ENCODE measurements around the gene AKR7A2.

AKR7A2 gene

DNA sequence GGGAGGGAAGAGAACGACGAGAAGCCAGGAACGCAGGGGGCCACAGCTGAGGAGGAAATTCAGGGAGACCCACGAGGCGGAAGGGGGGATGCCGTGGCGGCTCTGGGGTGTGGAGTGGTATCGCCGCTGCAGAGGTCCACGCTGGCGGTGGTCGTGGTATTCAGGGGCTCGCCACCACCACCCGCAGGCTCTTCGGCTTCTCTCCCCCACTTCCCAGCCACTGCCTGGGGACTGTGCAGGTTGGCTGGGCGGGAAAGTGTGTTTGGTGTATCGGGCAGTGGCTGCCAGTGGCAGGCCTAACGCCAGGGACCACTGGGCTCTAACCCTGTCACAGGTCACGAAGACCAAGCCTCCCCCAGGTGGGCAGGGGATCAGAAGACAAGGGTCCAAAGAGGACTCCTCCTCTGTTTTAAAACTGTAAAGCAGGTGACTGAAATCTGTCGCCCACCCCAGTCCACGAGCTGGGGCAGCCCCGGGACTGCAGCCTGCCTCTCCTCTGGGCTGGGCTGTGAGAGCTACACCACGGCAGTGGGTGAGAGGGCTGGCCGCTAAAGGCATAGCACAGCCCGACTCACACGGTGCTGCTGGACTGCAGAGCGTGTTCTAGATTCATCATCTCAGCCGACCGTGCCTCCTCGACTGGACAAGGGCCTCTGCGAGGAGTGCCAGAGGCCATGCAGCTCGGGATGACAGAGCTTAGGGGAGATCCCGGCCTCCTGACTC lies 31.1 kb upstream of the AKR7A2 start:
- DNase-seq: no peak

DNA sequence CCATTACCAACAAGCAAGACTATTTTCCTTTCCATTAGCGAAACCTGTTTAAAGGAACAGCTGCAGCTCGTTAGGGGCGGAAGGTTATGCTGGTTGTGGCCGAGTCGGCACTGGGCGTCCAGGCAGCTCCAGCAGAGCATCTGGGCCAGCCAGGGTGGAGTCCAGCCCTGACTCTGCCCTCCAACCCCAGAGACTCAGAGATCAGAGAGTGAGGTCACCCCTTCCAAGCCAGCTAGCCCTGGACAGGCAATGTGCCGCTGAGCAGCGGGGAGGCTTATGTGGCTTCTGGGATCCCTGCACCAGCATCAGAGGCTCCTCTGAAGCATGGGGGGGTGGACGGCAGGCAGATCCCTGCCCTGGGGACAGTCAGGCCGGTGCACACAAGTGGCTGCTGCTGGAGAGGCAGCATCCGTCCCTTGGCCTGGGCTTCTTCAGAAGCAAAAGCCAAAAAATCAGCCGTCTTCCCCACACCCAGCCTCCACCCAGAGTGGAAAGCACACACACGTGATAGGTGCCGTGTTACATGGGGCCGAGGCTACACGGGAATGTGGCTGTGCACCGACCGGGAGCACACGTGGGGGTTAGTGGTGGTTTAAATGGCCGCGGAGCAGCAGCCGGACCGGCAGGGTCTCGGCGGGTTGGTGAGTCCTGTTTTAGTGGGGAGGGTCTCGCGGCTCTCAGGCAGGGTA lies 30.3 kb upstream of the AKR7A2 start:
- DNase-seq: no peak

DNA sequence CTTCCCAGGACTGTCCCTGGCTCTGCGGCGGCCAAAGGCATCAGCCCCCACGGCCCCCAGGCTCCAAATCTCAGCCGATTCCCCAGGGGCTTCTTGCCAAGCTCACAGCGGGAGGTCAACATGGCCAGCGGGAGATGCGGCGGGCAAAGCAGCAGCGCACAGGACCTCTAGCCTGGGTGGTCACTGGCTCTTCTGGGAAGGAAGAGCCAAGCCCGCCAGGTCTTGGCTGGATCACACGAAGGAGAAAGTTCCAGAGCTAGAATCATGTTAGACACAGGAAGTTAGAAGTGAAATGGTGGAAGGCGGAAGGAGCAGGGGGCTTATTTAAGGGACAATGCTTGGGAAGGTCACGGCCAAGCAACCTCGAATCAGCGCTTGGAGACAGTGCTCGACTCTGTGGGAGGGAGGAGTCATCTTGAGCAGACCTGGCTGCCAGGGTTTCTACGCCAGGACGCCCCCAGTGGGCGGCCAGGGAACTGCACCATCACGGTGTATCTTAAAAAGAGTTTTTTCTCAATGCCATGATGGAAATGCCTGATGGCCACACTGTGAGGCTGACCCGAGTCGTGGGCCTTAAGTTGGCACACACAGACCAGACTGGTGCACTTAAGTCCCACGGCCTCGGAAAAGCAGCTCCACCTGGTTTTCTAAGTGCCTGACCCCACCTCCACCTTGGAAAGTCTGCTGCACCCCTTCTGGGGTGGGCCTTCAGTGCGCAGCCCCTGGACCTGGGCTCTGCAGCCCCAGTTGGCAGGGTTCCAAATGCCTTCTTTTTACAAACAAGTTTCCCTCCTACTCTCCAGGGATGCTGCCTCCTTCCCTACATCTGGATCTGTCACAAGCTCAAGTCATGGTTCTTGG lies 29.5 kb upstream of the AKR7A2 start:
- DNase-seq: peak; percentile 88

DNA sequence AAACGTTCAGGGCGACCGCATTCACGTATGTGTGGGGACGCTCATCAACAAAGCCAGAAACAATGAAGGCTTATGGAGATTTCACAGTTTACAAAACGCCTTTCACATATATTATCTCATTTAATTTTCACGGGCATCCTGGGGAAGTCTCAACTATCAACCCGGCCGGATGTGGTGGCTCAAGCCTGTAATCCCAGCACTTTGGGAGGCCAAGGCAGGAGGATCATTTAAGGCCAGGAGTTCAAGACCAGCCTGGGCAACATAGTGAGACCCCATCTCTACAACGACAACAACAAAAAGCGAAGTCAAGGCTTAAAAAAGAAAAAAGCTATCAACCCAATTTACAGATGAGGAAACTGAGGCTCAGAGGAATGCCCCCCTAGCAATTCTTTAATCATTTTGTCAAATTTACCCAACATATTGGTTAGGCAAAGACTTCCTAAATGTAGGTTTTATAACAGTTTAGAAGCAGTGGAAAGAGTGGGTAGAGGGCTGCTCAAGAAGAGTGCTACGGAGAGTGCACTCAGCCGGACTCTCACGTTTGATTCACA lies 28.5 kb upstream of the AKR7A2 start:
- no peak for DNase-seq

DNA sequence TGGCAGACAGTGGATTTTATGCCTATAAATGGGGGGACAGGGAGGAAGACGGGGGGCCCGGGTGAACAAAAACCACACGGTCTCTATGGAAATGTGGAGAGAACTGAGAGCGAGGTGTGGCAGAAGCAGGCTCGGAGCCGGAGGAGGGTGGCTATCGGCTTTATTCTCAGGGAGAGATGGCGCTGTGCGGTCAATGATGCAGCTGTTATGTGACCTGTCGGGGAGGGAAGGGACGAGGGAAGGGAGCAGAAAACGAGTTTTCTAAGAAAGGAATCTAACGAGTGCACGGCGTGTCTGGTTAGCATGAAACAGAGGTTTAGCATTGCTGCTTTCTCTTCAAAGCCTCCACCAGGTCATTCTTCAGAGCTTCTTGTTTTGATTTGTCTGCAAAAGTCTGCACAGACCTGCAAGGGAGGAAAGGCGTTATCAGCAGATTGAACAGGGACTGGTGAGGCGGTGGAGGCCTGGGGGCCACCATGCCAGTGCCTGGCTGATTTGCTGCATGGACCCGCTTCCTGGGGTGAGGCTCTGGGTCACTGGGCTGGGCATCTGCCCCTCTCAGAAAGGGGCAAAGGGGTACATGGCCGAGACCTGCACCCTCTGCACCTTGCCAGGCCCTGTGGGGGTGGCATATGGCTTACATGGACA lies 27.4 kb upstream of the AKR7A2 start:
- DNase-seq: peak; percentile 60

DNA sequence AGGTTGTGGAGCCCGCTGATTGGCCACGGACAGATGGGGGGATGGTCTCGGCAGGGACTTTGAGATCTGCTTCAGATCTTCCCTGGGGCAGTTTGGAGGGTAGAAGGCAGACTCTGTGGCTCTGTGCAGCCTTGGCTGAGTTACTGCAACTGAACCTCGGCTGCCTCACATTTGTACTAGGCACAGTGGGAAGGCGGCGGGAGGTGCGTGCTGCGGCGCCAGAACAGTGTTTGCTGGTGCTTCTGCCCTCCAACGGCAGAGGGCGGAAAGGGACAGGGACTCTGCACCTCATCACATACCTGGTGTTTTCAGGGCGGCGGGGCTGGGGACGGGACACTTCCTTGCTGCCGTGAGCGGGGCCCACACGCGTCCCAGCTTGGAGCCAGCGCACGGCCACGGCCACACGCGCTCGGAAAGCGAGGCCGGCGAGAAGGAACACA lies 26.4 kb upstream of the AKR7A2 start:
- DNase-seq: peak; percentile 68

DNA sequence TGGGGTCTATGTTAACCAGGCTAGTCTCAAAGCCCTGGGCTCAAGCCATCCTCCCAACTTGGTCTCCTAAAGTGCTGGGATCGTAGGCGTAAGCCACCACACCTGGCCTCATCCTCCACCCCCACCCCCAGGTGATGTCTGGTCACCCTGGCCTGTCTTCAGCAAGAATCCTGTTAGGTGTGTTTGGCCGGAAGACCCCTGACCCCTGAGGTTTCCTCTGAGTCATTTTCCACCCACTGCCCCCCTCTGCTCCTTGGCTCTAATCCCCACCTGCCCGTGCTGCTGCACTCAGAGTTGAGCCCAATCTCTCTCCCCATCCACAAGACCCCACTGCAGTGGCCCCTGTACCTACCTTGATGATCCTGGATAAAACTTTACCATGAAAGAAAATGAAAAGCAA lies 25.3 kb upstream of the AKR7A2 start:
- DNase-seq: no peak

DNA sequence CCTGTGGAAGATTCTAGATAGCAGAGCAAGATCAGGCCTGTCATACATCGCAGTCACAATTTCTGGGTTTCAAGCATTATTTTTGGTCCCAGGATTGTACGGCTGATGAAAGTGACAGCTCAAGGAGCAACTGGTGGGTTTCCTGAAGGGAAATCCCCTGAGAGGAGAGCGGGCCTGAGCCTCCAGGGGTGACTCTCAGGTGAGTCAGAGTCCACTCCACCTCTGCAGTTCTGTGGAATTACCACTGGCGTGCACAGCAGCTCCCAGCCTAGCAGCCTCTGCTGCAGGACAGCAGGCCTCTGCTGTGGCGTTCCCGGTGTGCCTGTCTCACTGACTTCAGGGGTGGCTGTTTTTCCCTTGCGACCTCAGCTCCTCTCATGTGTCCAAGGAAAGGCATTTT lies 24.6 kb upstream of the AKR7A2 start:
- no peak for DNase-seq

DNA sequence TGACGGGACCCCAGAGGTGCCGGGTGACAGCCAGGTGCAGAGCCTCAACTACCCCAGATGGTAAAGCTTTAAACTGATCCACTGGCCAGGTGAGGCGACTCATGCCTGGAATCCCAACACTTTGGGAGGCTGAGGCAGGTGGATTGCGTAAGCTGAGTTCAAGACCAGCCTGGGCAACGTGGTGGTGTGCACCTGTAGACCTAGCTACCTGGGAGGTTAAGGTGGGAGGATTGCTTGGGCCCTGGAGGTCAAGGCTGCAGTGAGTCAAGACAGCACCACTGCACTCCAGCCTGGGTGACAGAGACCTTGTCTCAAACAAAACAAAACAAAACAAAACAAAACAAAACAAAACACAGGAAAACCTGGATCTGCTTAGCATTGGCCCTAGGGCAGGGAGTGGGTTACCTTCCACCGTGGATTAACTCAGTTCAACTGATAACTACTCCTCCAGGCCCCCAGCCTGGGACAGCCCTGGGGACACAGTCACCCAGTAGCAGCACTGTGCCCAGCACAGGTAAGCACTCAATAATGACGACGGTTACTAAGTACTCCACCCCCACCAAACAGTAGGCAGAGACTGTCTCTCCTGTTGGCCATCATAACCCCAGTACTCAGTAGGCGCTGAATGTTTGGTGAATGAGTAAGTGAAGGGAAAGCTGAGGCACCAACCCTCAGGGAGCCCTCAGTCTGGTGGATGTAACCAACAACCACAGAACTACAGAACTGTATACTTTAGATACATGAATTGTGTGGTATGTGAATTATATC lies 21.8 kb upstream of the AKR7A2 start:
- DNase-seq: no peak

DNA sequence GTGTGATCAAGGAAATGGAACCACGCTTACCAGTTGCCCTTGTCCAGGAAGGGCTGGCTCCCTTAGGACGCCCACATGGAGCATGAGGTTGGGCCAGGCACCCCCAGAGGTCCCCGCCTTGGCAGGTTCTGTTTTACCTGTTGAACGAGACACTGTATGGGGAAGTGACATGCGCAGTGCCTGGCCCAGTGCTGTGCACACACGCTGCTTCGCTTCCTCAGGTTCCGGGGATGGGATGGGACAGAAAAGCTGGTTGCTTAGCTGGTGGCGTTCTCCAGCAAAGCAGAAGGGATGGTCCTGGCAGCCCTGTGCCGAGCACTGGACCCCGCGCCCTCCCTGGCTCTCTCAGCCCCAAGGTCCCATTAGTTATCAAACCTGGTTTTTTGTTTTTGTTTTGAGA lies 20.9 kb upstream of the AKR7A2 start:
- DNase-seq: no peak

DNA sequence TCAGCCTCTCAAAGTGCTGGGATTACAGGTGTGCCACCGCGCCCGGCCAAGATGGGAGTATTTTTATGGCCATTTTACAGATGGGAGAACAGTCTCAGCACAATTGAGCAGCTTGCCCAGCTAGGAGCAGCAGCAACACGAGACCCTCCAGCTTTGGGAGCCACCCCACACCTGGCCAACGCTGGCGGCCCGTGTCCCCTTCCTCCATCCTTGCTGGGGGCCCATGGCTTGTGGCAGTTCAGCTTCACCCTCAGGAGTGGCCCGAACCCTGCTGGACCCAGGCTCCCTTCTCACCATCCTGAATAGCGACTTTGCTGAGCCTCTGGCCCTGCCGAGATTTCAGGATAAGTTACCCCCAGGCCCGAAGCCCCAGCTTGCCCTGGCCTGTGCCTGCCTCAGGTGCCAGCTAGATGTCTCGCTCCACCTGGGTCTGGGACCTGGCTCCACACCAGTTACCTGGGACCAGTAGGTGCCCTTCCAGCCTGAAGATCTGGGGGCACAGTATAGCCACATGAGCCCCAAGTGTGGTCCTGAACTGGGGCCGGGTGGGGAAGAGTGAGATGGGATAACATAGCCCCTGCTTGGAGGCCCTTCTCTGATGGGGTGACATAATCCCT lies 19.4 kb upstream of the AKR7A2 start:
- no peak for DNase-seq

DNA sequence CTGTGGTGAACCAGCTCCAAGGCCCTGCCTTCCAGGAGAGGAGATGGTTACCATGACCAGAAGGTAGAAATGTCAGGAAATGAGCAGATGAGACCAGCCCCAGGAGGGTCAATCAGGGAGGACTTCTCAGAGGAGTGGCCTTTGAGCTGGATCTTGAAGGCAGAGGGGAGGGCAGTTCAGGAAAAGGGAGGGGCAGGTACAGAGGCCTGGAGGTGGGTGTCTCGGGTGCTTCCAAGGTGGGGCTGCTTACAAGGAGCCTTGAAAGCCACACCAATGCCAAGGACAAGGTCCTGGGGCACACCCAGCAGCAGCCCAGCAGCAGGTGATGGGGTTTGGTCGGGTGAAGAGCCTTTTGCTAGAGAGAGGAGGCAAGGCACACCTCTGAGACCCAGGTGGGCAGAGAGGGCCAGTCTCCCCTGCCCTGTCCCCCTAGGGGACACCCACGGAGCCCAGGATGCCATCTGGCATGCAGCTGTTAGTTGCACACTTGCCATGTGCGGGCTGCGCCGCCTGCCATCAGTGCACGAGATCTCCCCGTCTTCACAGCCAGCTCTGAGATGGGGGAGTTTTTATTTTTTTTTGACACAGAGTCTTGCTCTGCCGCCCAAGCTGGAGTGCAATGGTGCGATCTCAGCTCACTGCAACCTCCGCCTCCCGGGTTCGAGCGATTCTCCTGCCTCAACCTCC lies 18.6 kb upstream of the AKR7A2 start:
- no peak for DNase-seq

DNA sequence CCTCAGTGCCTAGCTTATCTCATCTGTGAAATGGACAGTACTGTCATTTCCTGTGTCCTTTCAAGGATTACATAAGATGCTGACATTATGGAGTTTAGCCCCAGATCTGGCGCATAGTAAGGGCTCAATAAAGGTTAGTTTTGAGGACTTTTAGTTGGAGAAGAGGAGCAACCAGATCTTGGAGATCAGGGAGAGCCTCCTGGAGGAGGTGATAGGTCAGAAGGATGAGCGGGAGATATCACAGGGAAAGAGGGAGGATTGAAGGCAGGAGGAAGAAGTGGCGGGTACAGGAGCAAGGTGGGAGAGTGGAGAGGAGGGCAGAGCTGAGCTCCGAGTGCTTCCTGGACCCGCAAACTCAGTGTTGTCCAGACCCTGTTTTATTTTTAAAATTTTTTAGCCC lies 17.7 kb upstream of the AKR7A2 start:
- DNase-seq: no peak

DNA sequence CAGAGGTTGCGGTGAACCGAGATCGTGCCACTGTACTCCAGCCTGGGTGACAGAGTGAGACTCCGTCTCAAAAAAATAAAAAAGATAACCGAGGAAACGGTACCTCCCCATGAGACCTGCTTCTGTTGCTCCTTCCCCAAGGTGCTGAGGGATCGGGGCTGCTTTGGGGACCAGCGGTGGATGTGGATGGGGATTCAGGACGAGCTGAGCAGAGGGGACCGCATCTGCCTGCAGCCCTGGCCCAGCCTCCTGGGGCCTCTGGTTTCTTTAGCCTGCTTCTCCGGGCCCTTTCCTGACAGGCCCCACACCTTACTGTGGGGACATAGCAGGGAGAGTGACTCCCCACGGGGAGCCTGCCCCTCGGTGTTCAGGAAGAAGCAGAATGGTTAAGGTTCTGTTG lies 17.2 kb upstream of the AKR7A2 start:
- no peak for DNase-seq

DNA sequence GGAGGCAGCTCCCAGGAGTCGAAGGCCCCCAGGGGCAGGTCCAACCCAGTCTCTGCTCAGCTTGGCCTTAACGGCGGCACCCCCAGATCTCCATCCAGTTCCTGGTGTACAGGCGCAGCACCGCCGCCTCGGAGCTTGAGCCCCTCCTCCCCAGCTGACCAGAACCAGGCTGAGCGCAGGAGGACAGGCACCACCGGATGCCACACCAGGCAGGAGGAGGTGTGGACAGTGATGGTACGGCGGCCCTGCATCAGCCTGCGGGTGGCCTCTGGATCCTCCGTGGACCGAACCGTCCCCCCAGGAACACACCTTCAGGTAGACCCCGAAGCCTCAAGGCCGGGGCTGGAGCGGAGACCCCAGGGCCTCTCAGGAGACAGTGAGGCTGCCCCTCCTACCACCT lies 16.5 kb upstream of the AKR7A2 start:
- no peak for DNase-seq

DNA sequence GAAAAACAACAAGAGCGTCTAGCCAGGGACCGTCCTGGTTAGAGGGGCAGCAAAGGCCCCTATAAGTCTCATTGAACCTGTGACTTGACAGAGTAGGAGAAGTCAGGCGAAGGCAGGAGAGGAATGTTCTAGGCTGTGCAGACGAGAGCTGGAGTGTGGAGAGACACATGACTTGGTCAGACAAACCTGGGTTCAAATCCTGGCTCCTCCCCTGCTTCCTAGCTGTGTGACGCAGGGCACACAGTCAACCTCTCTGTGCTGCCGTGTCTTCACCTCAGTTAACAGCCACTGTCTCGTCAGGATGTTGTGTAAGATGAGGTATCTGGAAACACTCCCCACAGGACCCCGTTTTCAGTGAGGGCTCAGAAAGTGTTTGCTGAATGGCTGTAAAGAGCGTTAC lies 15.8 kb upstream of the AKR7A2 start:
- DNase-seq: no peak

DNA sequence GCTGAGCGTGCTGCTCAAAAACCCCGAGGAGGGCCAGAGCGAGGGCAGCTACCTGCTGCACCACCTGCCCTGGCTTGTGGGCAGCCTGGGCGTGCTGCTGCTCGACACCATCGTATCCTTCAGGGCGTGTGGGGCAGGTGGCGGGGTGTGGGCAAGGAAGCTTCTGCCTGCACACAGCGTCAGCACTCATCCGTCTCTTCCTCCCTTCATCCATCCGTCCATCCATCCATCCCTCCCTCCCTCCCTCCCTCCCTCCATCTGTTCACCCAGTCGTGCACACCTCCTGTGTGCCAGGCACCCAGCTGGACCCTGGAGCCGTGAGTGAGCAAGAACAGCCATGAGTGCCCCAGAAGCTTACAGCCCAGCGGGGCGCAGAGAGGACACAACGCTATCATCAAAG lies 15.4 kb upstream of the AKR7A2 start:
- no peak for DNase-seq

DNA sequence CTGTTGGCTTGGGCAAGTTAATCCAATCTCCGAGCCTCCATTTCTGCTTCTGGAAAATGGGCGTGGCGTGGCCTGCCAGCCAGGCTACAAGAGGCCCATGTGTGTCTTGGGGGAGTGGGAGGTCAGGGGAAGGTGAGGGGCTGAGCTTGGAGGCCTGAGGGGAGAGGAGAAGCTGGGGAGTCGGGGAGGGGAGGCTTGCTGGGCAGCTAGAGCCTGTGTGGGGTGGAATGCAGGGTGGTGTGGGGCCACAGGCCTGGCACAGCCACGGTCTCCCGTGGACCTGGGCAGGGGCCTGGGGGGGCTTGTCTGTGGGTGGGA lies 14.8 kb upstream of the AKR7A2 start:
- DNase-seq: no peak

DNA sequence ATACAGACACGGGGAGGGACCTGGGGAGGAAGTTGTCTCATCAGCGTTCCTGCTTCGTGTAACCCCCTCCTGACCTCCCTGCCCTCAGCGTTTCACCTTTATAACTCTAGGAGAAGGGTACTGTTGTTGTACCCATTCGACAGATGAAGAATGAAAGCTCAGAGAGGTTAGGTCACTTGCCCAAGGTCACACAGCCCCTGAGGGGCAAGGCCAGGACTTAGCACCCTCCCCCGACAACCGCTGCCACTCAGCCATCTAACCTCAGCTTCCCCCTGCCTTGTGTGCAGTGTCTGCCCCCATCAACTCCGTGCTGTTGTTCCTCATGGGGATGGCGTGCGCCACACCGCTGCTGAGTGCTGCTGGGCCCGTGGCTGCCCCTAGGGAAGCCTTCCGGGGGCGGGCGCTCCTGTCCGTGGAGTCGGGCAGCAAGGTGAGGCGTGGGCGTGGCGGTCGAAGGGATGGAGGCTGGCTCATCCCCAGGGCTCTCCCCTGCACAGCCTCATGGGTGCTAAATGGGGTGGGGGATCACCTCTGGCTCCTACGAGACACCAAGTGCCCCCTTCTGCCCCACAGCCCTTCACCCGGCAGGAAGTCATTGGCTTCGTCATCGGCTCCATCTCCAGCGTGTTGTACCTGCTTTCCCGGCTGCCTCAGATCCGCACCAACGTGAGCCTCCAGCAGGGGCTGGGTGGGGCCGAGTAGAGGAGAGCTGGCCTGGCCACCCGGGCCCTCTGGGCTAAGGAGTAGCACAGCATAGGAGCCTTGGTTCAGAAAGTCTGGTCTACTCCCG lies 14.2 kb upstream of the AKR7A2 start:
- DNase-seq: no peak

DNA sequence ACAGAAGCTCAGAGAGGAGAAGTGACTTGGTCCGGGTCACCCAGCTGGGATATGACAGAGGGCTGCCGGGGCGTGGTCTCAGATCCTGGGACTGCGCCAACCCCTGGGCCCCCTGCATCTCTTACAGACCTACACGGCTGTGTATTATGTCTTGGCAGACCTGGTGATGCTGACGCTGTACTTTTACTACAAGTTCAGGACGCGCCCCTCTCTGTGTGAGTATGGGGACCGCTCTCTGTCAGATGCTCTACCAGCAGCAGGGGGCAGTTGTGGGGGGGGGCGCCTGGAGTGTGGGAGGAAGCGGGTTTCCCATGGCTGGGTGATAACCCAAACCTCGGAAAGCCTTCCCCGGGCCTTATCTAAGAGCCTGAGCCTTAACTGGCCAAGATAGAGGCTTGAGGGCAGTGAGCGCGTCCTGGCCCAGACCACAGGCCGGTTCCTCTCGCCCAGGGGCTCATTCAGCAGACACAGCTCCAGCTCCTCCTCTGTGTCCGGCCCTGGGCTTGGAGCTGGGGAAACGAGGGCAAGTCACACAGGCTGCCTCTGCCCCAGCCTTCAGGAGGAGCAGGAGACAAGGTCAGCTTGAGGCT lies 13.5 kb upstream of the AKR7A2 start:
- DNase-seq: no peak

Measured in eye (tissue), 1 donor.